HepG2 (cell line): Measurements from ENCODE around the gene ZBTB1. TPM values are rescaled to one million over a fixed set of nuclear protein-coding genes. Genes with fewer than 3 reads are reported as not detected.

ENCODE experiments used
- ATAC-seq: fragments of 200-7000 bp; cut with Tn5 transposase; 3 replicates; pipeline ENCODE4 v1.9.1; 2020; ENCODE audit warnings: mild to moderate bottlenecking, moderate library complexity
- BruUV-seq: library from RNA; stranded (reverse); fragments of 400-500 nt; replicated peaks from 2 replicates; lab custom pipeline; 2021; lab: Mats Ljungman, UMichigan
- CTCF ChIA-PET: fragments of 300-600 bp; formaldehyde crosslinking; extraction: SDS; loops from one replicate; lab custom pipeline; 2021; ENCODE audit warnings: low total read pairs, inconsistent platforms, low intra/inter-chr PET ratio; lab: Yijun Ruan, JAX
- POLR2A ChIA-PET: fragments of 350-600 bp; sonication (Branson Sonifier 250); formaldehyde crosslinking; loops from one replicate; lab custom pipeline; 2020; ENCODE audit warnings: antibody characterized with exemption, inconsistent platforms; lab: Yijun Ruan, JAX
- DNase-seq: peaks from one replicate; pipeline ENCODE4 v3.0.0-alpha.2; 2015; ENCODE audit warnings: low spot score
- FAIRE-seq: peaks from 3 replicates; lab custom pipeline; 2011; peaks lifted over from hg19 to GRCh38; lab: Jason Lieb, UNC
- H2AFZ ChIP-seq: one replicate; pipeline ENCODE4 v1.6.1; 2011; ENCODE audit warnings: low read length, inconsistent platforms
- H3K27ac ChIP-seq: fragments of 300-600 bp; 3 replicates; pipeline ENCODE4 v1.8.0; 2011; ENCODE audit warnings: mixed run types, mild to moderate bottlenecking, mixed read lengths, low read length, inconsistent platforms; ENCODE audit not compliant: insufficient read depth; ENCODE audit errors: extremely low read length
- H3K27me3 ChIP-seq, 2 experiments: fragments of 200-600 bp in 1 of 2; 2 replicates in 1 of 2; 3 replicates in 1 of 2; pipeline versions ENCODE4 v1.6.0 to v1.8.0; 2011; ENCODE audit warnings: low read length in 2 of 2, mild to moderate bottlenecking in 2 of 2, moderate library complexity in 2 of 2, inconsistent platforms in 1 of 2; ENCODE audit not compliant: insufficient read depth in 2 of 2, control insufficient read depth in 1 of 2
- H3K36me3 ChIP-seq, 2 experiments: fragments of 200-600 bp in 1 of 2; replicated peaks in 1 of 2; 2 replicates in 1 of 2; 3 replicates in 1 of 2; pipeline versions ENCODE4 v1.5.1 to v1.8.0; 2011; ENCODE audit warnings: low read length in 2 of 2, inconsistent platforms in 1 of 2; ENCODE audit not compliant: insufficient read depth in 2 of 2, control insufficient read depth in 1 of 2
- H3K4me1 ChIP-seq: 2 replicates; pipeline ENCODE4 v1.5.1; 2012; ENCODE audit warnings: low read length, inconsistent platforms; ENCODE audit not compliant: insufficient read depth
- H3K4me2 ChIP-seq: 2 replicates; pipeline ENCODE4 v1.6.0; 2011; ENCODE audit warnings: low read depth, low read length, inconsistent platforms
- H3K4me3 ChIP-seq, 3 experiments: fragments of 200-600 bp in 1 of 3; sonication (generic), shearing (Covaris generic) in 1 of 3; replicated peaks in 1 of 3; 2 replicates each; pipeline ENCODE4 v1.5.1; 2011 to 2016; ENCODE audit warnings: low read length in 3 of 3, inconsistent platforms in 2 of 3, low read depth in 2 of 3, mild to moderate bottlenecking in 2 of 3, control low read depth in 1 of 3, mixed read lengths in 1 of 3; ENCODE audit not compliant: insufficient read depth in 1 of 3
- H3K79me2 ChIP-seq: one replicate; pipeline ENCODE4 v1.6.1; 2011; ENCODE audit warnings: low read length, inconsistent platforms; ENCODE audit not compliant: insufficient read depth
- H3K9ac ChIP-seq: 2 replicates; pipeline ENCODE4 v1.6.0; 2011; ENCODE audit warnings: mild to moderate bottlenecking, low read depth, low read length, inconsistent platforms; ENCODE audit not compliant: insufficient read depth
- H3K9me3 ChIP-seq: 2 replicates; pipeline ENCODE4 v1.5.1; 2012; ENCODE audit warnings: mild to moderate bottlenecking, low read length
- H4K20me1 ChIP-seq: 2 replicates; pipeline ENCODE4 v1.6.0; 2011; ENCODE audit warnings: inconsistent platforms, mild to moderate bottlenecking, low read length, moderate library complexity; ENCODE audit not compliant: insufficient read depth
- ARNT2 ChIP-seq: sonication (generic); formaldehyde crosslinking; IDR thresholded peaks from 2 replicates; pipeline ENCODE4 v1.8.0; 2022; ENCODE audit warnings: mild to moderate bottlenecking, low read depth, missing genetic modification reagents, moderate library complexity
- CSRNP2 ChIP-seq: sonication (generic); formaldehyde crosslinking; conservative IDR thresholded peaks from 2 replicates; pipeline ENCODE4 v1.8.0; 2022; ENCODE audit warnings: low read depth, missing genetic modification reagents
- DNMT3B ChIP-seq: conservative IDR thresholded peaks from 2 replicates; pipeline ENCODE4 v1.6.1; 2016; ENCODE audit warnings: missing biosample characterization, control low read depth
- ERF ChIP-seq: IDR thresholded peaks from 2 replicates; pipeline ENCODE4 v1.6.1; 2018; ENCODE audit warnings: missing biosample characterization, missing genetic modification reagents
- FOXK1 ChIP-seq: sonication (generic); formaldehyde crosslinking; IDR thresholded peaks from 2 replicates; pipeline ENCODE4 v1.4.0; 2020; ENCODE audit warnings: low read depth, missing genetic modification reagents, borderline replicate concordance
- HNRNPLL ChIP-seq: fragments of 200-400 bp; formaldehyde crosslinking; IDR thresholded peaks from 2 replicates; pipeline ENCODE4 v1.6.1; 2017; ENCODE audit warnings: mild to moderate bottlenecking, low read depth, low read length; ENCODE audit not compliant: poor library complexity, severe bottlenecking
- MTF2 ChIP-seq: sonication (generic); formaldehyde crosslinking; IDR thresholded peaks from 2 replicates; pipeline ENCODE4 v1.5.0; 2020; ENCODE audit warnings: missing genetic modification reagents, borderline replicate concordance
- NFATC3 ChIP-seq: sonication (generic); formaldehyde crosslinking; IDR thresholded peaks from 2 replicates; pipeline ENCODE4 v1.5.1; 2020; ENCODE audit warnings: mild to moderate bottlenecking, missing genetic modification reagents
- SALL1 ChIP-seq: sonication (generic); formaldehyde crosslinking; IDR thresholded peaks from 2 replicates; pipeline ENCODE4 v1.8.0; 2022; ENCODE audit warnings: mild to moderate bottlenecking, missing genetic modification reagents
- SALL2 ChIP-seq: sonication (generic); formaldehyde crosslinking; IDR thresholded peaks from 2 replicates; pipeline ENCODE4 v1.8.1; 2023; ENCODE audit warnings: mild to moderate bottlenecking, missing genetic modification reagents, inconsistent platforms
- SATB2 ChIP-seq: sonication (generic); formaldehyde crosslinking; IDR thresholded peaks from 2 replicates; pipeline ENCODE4 v1.5.0; 2020; ENCODE audit warnings: missing genetic modification reagents
- SNAPC2 ChIP-seq: sonication (generic); formaldehyde crosslinking; IDR thresholded peaks from 2 replicates; pipeline ENCODE4 v1.8.1; 2022; ENCODE audit warnings: mild to moderate bottlenecking, missing genetic modification reagents
- SSRP1 ChIP-seq: IDR thresholded peaks from 2 replicates; pipeline ENCODE4 v1.6.1; 2016; ENCODE audit warnings: control low read depth
- ZKSCAN5 ChIP-seq: sonication (generic); formaldehyde crosslinking; IDR thresholded peaks from 2 replicates; pipeline ENCODE4 v1.5.1; 2020; ENCODE audit warnings: mild to moderate bottlenecking, missing genetic modification reagents
- ZNF251 ChIP-seq: sonication (generic); formaldehyde crosslinking; IDR thresholded peaks from 2 replicates; pipeline ENCODE4 v1.9.0; 2021; ENCODE audit warnings: mild to moderate bottlenecking, missing genetic modification reagents
- ZNF253 ChIP-seq: sonication (generic); formaldehyde crosslinking; IDR thresholded peaks from 2 replicates; pipeline ENCODE4 v1.8.0; 2022; ENCODE audit warnings: mild to moderate bottlenecking, missing genetic modification reagents, borderline replicate concordance
- ZSCAN25 ChIP-seq: sonication (generic); formaldehyde crosslinking; IDR thresholded peaks from 2 replicates; pipeline ENCODE4 v1.8.0; 2022; ENCODE audit warnings: mild to moderate bottlenecking, missing genetic modification reagents
- ZSCAN29 ChIP-seq: sonication (generic); formaldehyde crosslinking; conservative IDR thresholded peaks from 2 replicates; pipeline ENCODE4 v1.4.0; 2020; ENCODE audit warnings: mild to moderate bottlenecking, missing genetic modification reagents
- WGBS: methylation state at CpG from one replicate; pipeline ENCODE4 v1.1.6; 2017; ENCODE audit warnings: low lambda C conversion rate; 5-methylcytosine and 5-hydroxymethylcytosine counted together
- in situ Hi-C: cut with HindIII; loops from 2 replicates; pipeline ENCODE4 v1.10.0; 2017; ENCODE audit warnings: low pct_unique_long_range_greater_than_20kb; ENCODE audit not compliant: extremely low pct_ligation_motif_present
- intact Hi-C: fragments of 100-400 bp; cut with micrococcal nuclease; formaldehyde crosslinking; loops from one replicate; pipeline ENCODE4 v1.10.0; 2022; ENCODE audit not compliant: unreplicated experiment
- polyA plus RNA-seq, 8 experiments: library from polyadenylated mRNA; depleted of rRNA in 3 of 8; stranded (reverse) in 7 of 8; unstranded in 1 of 8; fragments of >200 nt; fragmentation: Illumina TruSeq in 4 of 8; extraction: Trizol in 4 of 8; gene quantifications; 2 replicates each; pipeline versions ENCODE4 v1.2.1 to v1.2.3, GENCODE V29; 2011 to 2016; ENCODE audit warnings: low read depth in 4 of 8, missing spikeins in 1 of 8, mixed read lengths in 1 of 8; ENCODE audit not compliant: insufficient read depth in 1 of 8
- total RNA-seq, 5 experiments: library from RNA; depleted of rRNA; stranded (reverse); fragments of >200 nt; fragmentation: Illumina TruSeq; extraction: Trizol; gene quantifications; 2 replicates each; pipeline ENCODE4 v1.2.3, GENCODE V29; 2016; ENCODE audit warnings: low read depth in 1 of 5

Gene ZBTB1
- total and polyA plus RNA-seq, 2 of the 13 experiments (the other 11 are each of a cell fraction or from before 2014, with no cell fraction given), result 18.8 to 22.6 TPM

GRCh38 chr14:64515053-64515452 is 10.5 kb downstream of the ZBTB1 start:
- no peaks in the 10 kb centered on the region for H3K27me3 ChIP-seq
- H3K4me1 ChIP-seq, result peaks cover 17% of the 10 kb centered on the region
- WGBS, result 96% methylated on average over 1 of the region's 1 CpG
- FAIRE-seq (no peak), ATAC-seq (no peak), DNase-seq (no peak)
- no peak overlapping the region for H3K9ac ChIP-seq
- no peak overlapping the region for H3K4me3 ChIP-seq
- peaks cover 17% of the 10 kb centered on the region for H4K20me1 ChIP-seq
- POLR2A ChIA-PET, result no interaction called here
- no peak overlapping the region for H2AFZ ChIP-seq
- in situ Hi-C loops, result no loop called here
- CTCF ChIA-PET, result no interaction called here
- peaks cover 76% of the 10 kb centered on the region for H3K79me2 ChIP-seq
- no peak overlapping the region for H3K4me2 ChIP-seq
- intact Hi-C loops, result no loop called here
- TF ChIP-seq ZKSCAN5, result no peak
- TF ChIP-seq SNAPC2 (CRISPR knock-in tag), result no peak
- no peak for TF ChIP-seq ERF (CRISPR knock-in tag)
- no peak for TF ChIP-seq SSRP1 (CRISPR knock-in tag)
- no peak for TF ChIP-seq ZNF251 (CRISPR knock-in tag)
- no peak for TF ChIP-seq ZNF253
- no peak for TF ChIP-seq FOXK1 (CRISPR knock-in tag)
- no peak for TF ChIP-seq ARNT2 (CRISPR knock-in tag)
- no peak for TF ChIP-seq SALL1 (CRISPR knock-in tag)
- TF ChIP-seq MTF2, result no peak
- no peak for TF ChIP-seq CSRNP2 (CRISPR knock-in tag)
- no peak for TF ChIP-seq NFATC3
- TF ChIP-seq ZSCAN25 (CRISPR knock-in tag), result no peak
- no peak for TF ChIP-seq ZSCAN29 (CRISPR knock-in tag)
- no peak for TF ChIP-seq SALL2 (CRISPR knock-in tag)
- no peak for TF ChIP-seq DNMT3B (CRISPR knock-in tag)
- no peak for TF ChIP-seq HNRNPLL
- TF ChIP-seq SATB2 (CRISPR knock-in tag), result no peak
- no peaks in the 10 kb centered on the region for H3K9me3 ChIP-seq
- no TSS peak for BruUV-seq
- H3K36me3 ChIP-seq, result no peaks in the 10 kb centered on the region; a peak in 1 of 5 replicates
- no peak overlapping the region for H3K27ac ChIP-seq
